Inflammatory macrophage (primary cell): ENCODE data around the gene HOXA5.

ENCODE experiments used
- DNase-seq, 2 donors: peaks; one replicate each; pipeline ENCODE4 v3.0.0-alpha.2; 2020 to 2022

The HOXA5 gene

GRCh38 chr7:27182285-27182841 is 38.9 kb upstream of the HOXA5 start:
- no peak for DNase-seq

- no peak for DNase-seq
These were observed 38.4 kb upstream of the HOXA5 start for GRCh38 chr7:27181795-27182275.

GRCh38 chr7:27180431-27181420 is 37.2 kb upstream of the HOXA5 start:
- no peak for DNase-seq

GRCh38 chr7:27179503-27180430 is 36.3 kb upstream of the HOXA5 start:
- peak; percentile 67 to 69 for DNase-seq

GRCh38 chr7:27179030-27179429 is 35.5 kb upstream of the HOXA5 start:
- no peak for DNase-seq

GRCh38 chr7:27178366-27178765 is 34.9 kb upstream of the HOXA5 start:
- no peak for DNase-seq

- no peak for DNase-seq
These were observed 34.4 kb upstream of the HOXA5 start for GRCh38 chr7:27177795-27178320.

GRCh38 chr7:27176962-27177794 is 33.7 kb upstream of the HOXA5 start:
- DNase-seq = no peak

- DNase-seq = no peak
These were observed 33.0 kb upstream of the HOXA5 start for GRCh38 chr7:27176524-27176845.

GRCh38 chr7:27175626-27176523 is 32.4 kb upstream of the HOXA5 start:
- no peak for DNase-seq

GRCh38 chr7:27174874-27175625 is 31.6 kb upstream of the HOXA5 start:
- DNase-seq = no peak

- no peak for DNase-seq
These were observed 30.7 kb upstream of the HOXA5 start, which contains the start of gene HOXA10 for GRCh38 chr7:27173956-27174873. Gene HOXA10 (minus strand): TSS chr7:27174320. CDS start chr7:27174306, 14 bp downstream.

GRCh38 chr7:27173511-27173955 is 30.1 kb upstream of the HOXA5 start:
- peak; percentile 51 to 58 for DNase-seq

- DNase-seq = no peak
These were observed 29.5 kb upstream of the HOXA5 start for GRCh38 chr7:27172823-27173510.

GRCh38 chr7:27172315-27172774 is 28.9 kb upstream of the HOXA5 start:
- DNase-seq = no peak

- no peak for DNase-seq
These were observed 28.3 kb upstream of the HOXA5 start for GRCh38 chr7:27171637-27172314.

GRCh38 chr7:27171325-27171636 is 27.8 kb upstream of the HOXA5 start:
- no peak for DNase-seq
